ENCODE results near the gene DUSP1.

DNA sequence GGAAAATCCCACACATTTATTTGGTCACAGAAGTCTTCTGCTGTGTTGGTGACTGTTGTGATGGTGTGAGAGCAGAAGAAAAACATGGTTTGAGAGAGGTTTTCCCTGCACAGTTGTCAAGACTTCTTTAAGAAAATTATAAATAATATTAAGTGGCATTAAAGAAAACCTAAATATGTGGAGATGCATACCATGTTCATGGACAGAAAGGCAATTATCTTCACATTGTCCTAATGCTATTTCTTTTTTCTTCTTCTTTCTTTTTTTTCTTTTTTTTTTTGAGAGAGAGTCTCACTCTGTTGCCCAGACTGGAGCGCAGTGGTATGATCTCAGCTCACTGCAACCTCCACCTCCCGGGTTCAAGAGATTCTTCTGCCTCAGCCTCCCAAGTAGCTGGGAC is 38.8 kb upstream of the DUSP1 start:
- no peak for TF ChIP-seq POLR2A (IDR thresholded peaks at IDR 0.05; ENCODE audit: extremely low read depth, insufficient read length)
- TF ChIP-seq CTCF (IDR thresholded peaks at IDR 0.05; ENCODE audit: low read depth, low read length) = no peak

Data from NB4 (cell line).